Endothelial cell of umbilical vein (primary cell): Measurements from ENCODE around the gene P2RY6. TPM values are rescaled to one million over a fixed set of nuclear protein-coding genes. Genes with fewer than 3 reads are reported as not detected.

ENCODE experiments used
- BruUV-seq: library from RNA; stranded (reverse); fragments of 400-500 nt; replicated peaks from 2 replicates; lab custom pipeline; 2021; lab: Mats Ljungman, UMichigan
- CTCF ChIA-PET: fragments of 300-600, 350-600 bp; sonication (Branson Sonifier 250); formaldehyde crosslinking; loops from one replicate; lab custom pipeline; 2021; ENCODE audit warnings: antibody characterized with exemption, inconsistent platforms; lab: Charles Lee
- POLR2A ChIA-PET: fragments of 300-600, 350-600 bp; sonication (Branson Sonifier 250); formaldehyde crosslinking; loops from one replicate; lab custom pipeline; 2021; ENCODE audit warnings: antibody characterized with exemption, inconsistent platforms; lab: Charles Lee
- DNase-seq: peaks from one replicate; pipeline ENCODE4 v3.0.0-alpha.2; 2011; ENCODE audit warnings: low read depth, low spot score
- FAIRE-seq: peaks from 2 replicates; lab custom pipeline; 2011; peaks lifted over from hg19 to GRCh38; lab: Jason Lieb, UNC
- H2AFZ ChIP-seq: 2 replicates; pipeline ENCODE4 v1.6.0; 2012; ENCODE audit warnings: low read depth, low read length, control low read depth, inconsistent platforms
- H3K27ac ChIP-seq: 2 replicates; pipeline ENCODE4 v1.5.1; 2011; ENCODE audit warnings: low read depth, mild to moderate bottlenecking, control low read depth, low read length, moderate library complexity; ENCODE audit not compliant: insufficient read depth
- H3K27me3 ChIP-seq, 2 experiments: 2 replicates each; pipeline versions ENCODE4 v1.6.0 to v1.6.1; 2011; ENCODE audit warnings: low read length in 2 of 2, mixed read lengths in 1 of 2; ENCODE audit not compliant: control insufficient read depth in 2 of 2, insufficient read depth in 2 of 2
- H3K36me3 ChIP-seq, 2 experiments: 2 replicates in 1 of 2; 3 replicates in 1 of 2; pipeline ENCODE4 v1.5.1; 2011; ENCODE audit warnings: low read length in 2 of 2, mild to moderate bottlenecking in 1 of 2, moderate library complexity in 1 of 2; ENCODE audit not compliant: control insufficient read depth in 2 of 2, insufficient read depth in 2 of 2; ENCODE audit errors: extremely low read depth in 1 of 2
- H3K4me1 ChIP-seq: 3 replicates; pipeline ENCODE4 v1.5.1; 2011; ENCODE audit warnings: mild to moderate bottlenecking, low read length; ENCODE audit not compliant: control insufficient read depth, insufficient read depth; ENCODE audit errors: extremely low read depth
- H3K4me2 ChIP-seq: 2 replicates; pipeline ENCODE4 v1.6.1; 2011; ENCODE audit warnings: low read length, control low read depth, mixed read lengths; ENCODE audit not compliant: insufficient read depth
- H3K4me3 ChIP-seq, 3 experiments: fragments of 200-600 bp in 1 of 3; sonication (generic), shearing (Covaris generic) in 1 of 3; replicated peaks in 1 of 3; 2 replicates each; pipeline ENCODE4 v1.5.1; 2011 to 2016; ENCODE audit warnings: control low read depth in 3 of 3, low read length in 3 of 3, mild to moderate bottlenecking in 2 of 3, inconsistent platforms in 1 of 3, low read depth in 1 of 3, moderate library complexity in 1 of 3; ENCODE audit not compliant: insufficient read depth in 1 of 3
- H3K79me2 ChIP-seq: 2 replicates; pipeline ENCODE4 v1.6.0; 2012; ENCODE audit warnings: low read length, inconsistent platforms; ENCODE audit not compliant: control insufficient read depth, insufficient read depth
- H3K9ac ChIP-seq: replicated peaks from 2 replicates; pipeline ENCODE3; 2011; ENCODE audit warnings: low read length, control low read depth; ENCODE audit not compliant: insufficient read depth; ENCODE audit errors: extremely low read depth
- H3K9me1 ChIP-seq: replicated peaks from 3 replicates; pipeline ENCODE4 v1.6.0; 2011; ENCODE audit warnings: mild to moderate bottlenecking, low read length; ENCODE audit not compliant: control insufficient read depth, insufficient read depth; ENCODE audit errors: extremely low read depth
- H3K9me3 ChIP-seq: replicated peaks from 2 replicates; pipeline ENCODE4 v1.5.1; 2012; ENCODE audit warnings: low read length, inconsistent platforms; ENCODE audit not compliant: control insufficient read depth, insufficient read depth
- H4K20me1 ChIP-seq: replicated peaks from 2 replicates; pipeline ENCODE3; 2011; ENCODE audit warnings: mild to moderate bottlenecking, low read length; ENCODE audit not compliant: control insufficient read depth, insufficient read depth; ENCODE audit errors: extremely low read depth
- EZH2 ChIP-seq: IDR thresholded peaks from 2 replicates; pipeline ENCODE4 v1.6.1; 2012; ENCODE audit warnings: borderline replicate concordance, low read depth, mild to moderate bottlenecking, moderate library complexity, low read length, inconsistent platforms; ENCODE audit not compliant: severe bottlenecking
- FOS ChIP-seq: IDR thresholded peaks from 2 replicates; pipeline ENCODE4 v1.6.1; 2011; ENCODE audit warnings: mild to moderate bottlenecking, low read length, moderate library complexity, borderline replicate concordance; ENCODE audit not compliant: insufficient read depth
- GATA2 ChIP-seq: IDR thresholded peaks from 2 replicates; pipeline ENCODE4 v1.7.0; 2011; ENCODE audit warnings: low read depth, mild to moderate bottlenecking, moderate library complexity, mixed read lengths, low read length; ENCODE audit not compliant: insufficient read length, insufficient read depth
- JUN ChIP-seq: IDR thresholded peaks from 2 replicates; pipeline ENCODE4 v1.6.1; 2011; ENCODE audit warnings: borderline replicate concordance, low read depth; ENCODE audit not compliant: insufficient read length, insufficient read depth
- MAX ChIP-seq: IDR thresholded peaks from 2 replicates; pipeline ENCODE4 v1.6.1; 2011; ENCODE audit not compliant: insufficient read depth, insufficient read length
- MYC ChIP-seq: IDR thresholded peaks from one replicate; pipeline ENCODE4 v1.6.1; 2011; ENCODE audit warnings: mild to moderate bottlenecking, low read depth, low read length
- POLR2A ChIP-seq: IDR thresholded peaks from 2 replicates; pipeline ENCODE4 v1.6.1; 2012; ENCODE audit warnings: low read depth, mild to moderate bottlenecking, control low read depth, low read length
- POLR2AphosphoS5 ChIP-seq: IDR thresholded peaks from 2 replicates; pipeline ENCODE4 v1.6.1; 2012; ENCODE audit warnings: low read depth, mild to moderate bottlenecking, control low read depth, low read length, moderate library complexity; ENCODE audit not compliant: insufficient read depth
- dilution Hi-C: fragments of 300-500 bp; cut with MboI; formaldehyde crosslinking; loops from one replicate; pipeline ENCODE4 v1.15.0; 2019; ENCODE audit warnings: low sequenced_read_pairs; ENCODE audit not compliant: extremely low pct_ligation_motif_present
- intact Hi-C: fragments of 100-400 bp; cut with micrococcal nuclease; formaldehyde crosslinking; loops from one replicate; pipeline ENCODE4 v1.10.0; 2022
- polyA plus RNA-seq, 4 experiments: library from polyadenylated mRNA; depleted of rRNA in 3 of 4; stranded (reverse) in 3 of 4; unstranded in 1 of 4; fragments of >200 nt; gene quantifications; 2 replicates each; pipeline versions ENCODE4 v1.2.1 to v1.2.3, GENCODE V29; 2011 to 2012; ENCODE audit warnings: missing spikeins in 1 of 4
- total RNA-seq: library from RNA; stranded (reverse); gene quantifications from 2 replicates; pipeline ENCODE4 v1.2.3, GENCODE V29; 2021
- TF ChIP-seq, protein P1 (sequence below), 2 donors: IDR thresholded peaks; 1 replicate in 1 of 2; 2 replicates in 1 of 2; pipeline ENCODE4 v1.5.1; 2011; ENCODE audit warnings: low read length in 2 of 2, mild to moderate bottlenecking in 2 of 2, moderate library complexity in 2 of 2, control low read depth in 1 of 2, inconsistent platforms in 1 of 2, low read depth in 1 of 2; ENCODE audit not compliant: insufficient read depth in 1 of 2; ENCODE audit errors: extremely low read depth in 1 of 2

P2RY6 gene
- total and polyA plus RNA-seq, 2 donors (not counting 3 experiments of a cell fraction or from before 2014, with no cell fraction given) = 0.47 TPM; not detected in 1

DNA sequence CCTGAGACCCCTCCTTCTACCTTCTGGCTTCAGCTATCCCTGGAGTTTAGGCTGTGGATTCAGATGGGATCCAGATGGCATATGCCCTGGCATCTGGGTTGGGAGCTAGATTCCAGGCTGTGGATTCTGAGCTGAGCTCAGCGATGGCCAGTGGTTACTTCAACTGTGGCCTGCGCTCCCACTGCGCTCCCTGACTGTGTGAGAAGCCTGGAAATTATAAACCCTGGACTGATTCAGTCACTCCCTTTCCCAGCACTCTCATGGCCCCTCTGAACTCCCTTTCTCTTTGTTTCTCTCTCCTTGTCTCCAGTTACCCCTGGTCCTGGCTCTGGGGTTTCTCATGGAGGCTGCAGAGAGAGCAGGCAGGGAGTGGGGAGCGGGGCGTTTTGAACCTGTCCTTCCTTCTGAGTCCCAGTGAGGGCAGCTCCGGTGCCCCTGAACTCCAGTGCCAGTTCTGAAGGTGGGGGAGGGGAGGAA, 40.8 kb downstream of the P2RY6 start:
- H3K9ac ChIP-seq = peak overlapping the region; percentile 36
- peak overlapping the region; percentile 56 for H3K27ac ChIP-seq
- peaks cover 0 to 5% of the 10 kb centered on the region in 2 experiments for H3K36me3 ChIP-seq
- dilution Hi-C loops (no loop called here), intact Hi-C loops (loop anchor here (1.0 kb wide), 1 partner anchor 8 kb away; no protein-coding TSS in a partner anchor)
- H3K27me3 ChIP-seq = no peaks in the 10 kb centered on the region
- H3K9me3 ChIP-seq = no peaks in the 10 kb centered on the region
- H4K20me1 ChIP-seq = no peaks in the 10 kb centered on the region
- ChIA-PET CTCF (interaction anchor here (0.9 to 16.0 kb wide), 5 partner anchors 11 to 38 kb away, joined by 3 to 455 read pairs (median 4); no protein-coding TSS in a partner anchor), POLR2A (interaction anchor here (0.7 kb wide), 1 partner anchor 9 kb away, joined by 3 read pairs; no protein-coding TSS in a partner anchor)
- H3K4me3 ChIP-seq = peak overlapping the region in 2 of 3 experiments; percentile 3 to 23
- TF ChIP-seq EZH2 = no peak
- no peak for TF ChIP-seq MYC
- TF ChIP-seq, protein P1, sequence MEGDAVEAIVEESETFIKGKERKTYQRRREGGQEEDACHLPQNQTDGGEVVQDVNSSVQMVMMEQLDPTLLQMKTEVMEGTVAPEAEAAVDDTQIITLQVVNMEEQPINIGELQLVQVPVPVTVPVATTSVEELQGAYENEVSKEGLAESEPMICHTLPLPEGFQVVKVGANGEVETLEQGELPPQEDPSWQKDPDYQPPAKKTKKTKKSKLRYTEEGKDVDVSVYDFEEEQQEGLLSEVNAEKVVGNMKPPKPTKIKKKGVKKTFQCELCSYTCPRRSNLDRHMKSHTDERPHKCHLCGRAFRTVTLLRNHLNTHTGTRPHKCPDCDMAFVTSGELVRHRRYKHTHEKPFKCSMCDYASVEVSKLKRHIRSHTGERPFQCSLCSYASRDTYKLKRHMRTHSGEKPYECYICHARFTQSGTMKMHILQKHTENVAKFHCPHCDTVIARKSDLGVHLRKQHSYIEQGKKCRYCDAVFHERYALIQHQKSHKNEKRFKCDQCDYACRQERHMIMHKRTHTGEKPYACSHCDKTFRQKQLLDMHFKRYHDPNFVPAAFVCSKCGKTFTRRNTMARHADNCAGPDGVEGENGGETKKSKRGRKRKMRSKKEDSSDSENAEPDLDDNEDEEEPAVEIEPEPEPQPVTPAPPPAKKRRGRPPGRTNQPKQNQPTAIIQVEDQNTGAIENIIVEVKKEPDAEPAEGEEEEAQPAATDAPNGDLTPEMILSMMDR (IDR thresholded peaks at IDR 0.05; ENCODE audit: extremely low read depth in 1 of 2, insufficient read depth in 1 of 2, low read depth in 1 of 2, low read length in 2 of 2) = no peak
- TF ChIP-seq JUN = no peak
- TF ChIP-seq GATA2 = no peak
- no peak for TF ChIP-seq POLR2A
- no peak for TF ChIP-seq MAX
- TF ChIP-seq POLR2AphosphoS5 = no peak
- TF ChIP-seq FOS = no peak
- DNase-seq (no peak), FAIRE-seq (peak; percentile 63)
- H2AFZ ChIP-seq = no peak overlapping the region
- BruUV-seq = no TSS peak
- H3K4me1 ChIP-seq = peaks cover 35% of the 10 kb centered on the region
- H3K9me1 ChIP-seq = no peaks in the 10 kb centered on the region
- peaks cover 51% of the 10 kb centered on the region for H3K79me2 ChIP-seq
- H3K4me2 ChIP-seq = peak overlapping the region; percentile 60
